B cell (primary cell): ENCODE data around the gene ADAMTS16. TPM values are rescaled to one million over a fixed set of nuclear protein-coding genes. Genes with fewer than 3 reads are reported as not detected.

Experiments
- ATAC-seq: fragments of 200-7000 bp; cut with Tn5 transposase; one replicate; pipeline ENCODE4 v1.10.0; 2021; ENCODE audit warnings: low read depth, mild to moderate bottlenecking, moderate number of reproducible peaks, moderate library complexity
- CTCF ChIA-PET: fragments of 350-600 bp; sonication (Branson Sonifier 250); formaldehyde crosslinking; loops from one replicate; lab custom pipeline; 2021; ENCODE audit warnings: antibody characterized with exemption, inconsistent platforms; lab: Charles Lee
- POLR2A ChIA-PET: fragments of 350-600 bp; sonication (Branson Sonifier 250); formaldehyde crosslinking; loops from one replicate; lab custom pipeline; 2021; ENCODE audit warnings: antibody characterized with exemption; lab: Charles Lee
- DNase-seq: peaks from one replicate; pipeline ENCODE4 v3.0.0; 2013
- H2AFZ ChIP-seq: 2 replicates; pipeline ENCODE4 v1.6.1; 2012; ENCODE audit warnings: mild to moderate bottlenecking, low read depth, low read length; ENCODE audit not compliant: insufficient read depth, poor library complexity, severe bottlenecking
- H3K27ac ChIP-seq, 2 donors: 1 replicate in 1 of 2; 2 replicates in 1 of 2; pipeline ENCODE4 v1.5.1; 2012 to 2013; ENCODE audit warnings: low read length in 2 of 2, mild to moderate bottlenecking in 2 of 2, moderate library complexity in 1 of 2
- H3K27me3 ChIP-seq, 4 experiments: fragments of 200-600 bp in 1 of 4; sonication (generic) in 1 of 4; replicated peaks in 1 of 4; 1 replicate in 2 of 4; 2 replicates in 2 of 4; pipeline versions ENCODE4 v1.6.1 to v1.7.0; 2013 to 2016; ENCODE audit warnings: low read length in 3 of 4, mild to moderate bottlenecking in 2 of 4, mixed read lengths in 1 of 4, moderate library complexity in 1 of 4; ENCODE audit not compliant: insufficient read depth in 4 of 4, control insufficient read depth in 3 of 4; ENCODE audit errors: control extremely low read depth in 1 of 4
- H3K36me3 ChIP-seq, 2 experiments: replicated peaks in 1 of 2; 1 replicate in 1 of 2; 2 replicates in 1 of 2; pipeline versions ENCODE4 v1.6.1 to v1.7.1; 2013; ENCODE audit warnings: low read length in 1 of 2; ENCODE audit not compliant: insufficient read depth in 2 of 2, control insufficient read depth in 1 of 2; ENCODE audit errors: control extremely low read depth in 1 of 2, extremely low read depth in 1 of 2
- H3K4me1 ChIP-seq, 2 donors: fragments of 200-600 bp in 1 of 2; sonication (generic) in 1 of 2; 1 replicate in 1 of 2; 2 replicates in 1 of 2; pipeline versions ENCODE4 v1.5.1 to v1.6.1; 2013 to 2017; ENCODE audit warnings: low read length in 2 of 2; ENCODE audit not compliant: control insufficient read depth in 2 of 2, insufficient read depth in 2 of 2
- H3K4me2 ChIP-seq: replicated peaks from 2 replicates; pipeline ENCODE3; 2012; ENCODE audit warnings: mild to moderate bottlenecking, low read depth, low read length; ENCODE audit not compliant: poor library complexity, severe bottlenecking
- H3K4me3 ChIP-seq, 5 experiments: fragments of 200-600 bp in 1 of 5; sonication (generic) in 1 of 5; 1 replicate in 3 of 5; 2 replicates in 2 of 5; pipeline versions ENCODE4 v1.5.1 to v1.7.0; 2011 to 2016; ENCODE audit warnings: low read length in 4 of 5, mild to moderate bottlenecking in 4 of 5, low read depth in 2 of 5, control low read depth in 1 of 5, moderate library complexity in 1 of 5; ENCODE audit not compliant: insufficient read depth in 1 of 5; ENCODE audit errors: control extremely low read depth in 1 of 5, extremely low read depth in 1 of 5
- H3K79me2 ChIP-seq: fragments of 200-600 bp; sonication (generic); one replicate; pipeline ENCODE4 v1.6.0; 2016; ENCODE audit warnings: low read length; ENCODE audit not compliant: control insufficient read depth, insufficient read depth
- H3K9ac ChIP-seq: fragments of 200-600 bp; sonication (generic); 2 replicates; pipeline ENCODE4 v1.6.1; 2017; ENCODE audit warnings: mild to moderate bottlenecking, low read length, moderate library complexity
- H3K9me3 ChIP-seq, 3 donors: one replicate each; pipeline versions ENCODE4 v1.6.1 to v1.7.1; 2013; ENCODE audit warnings: low read length in 2 of 3; ENCODE audit not compliant: control insufficient read depth in 2 of 3, insufficient read depth in 1 of 3; ENCODE audit errors: control extremely low read depth in 1 of 3
- H4K20me1 ChIP-seq: 2 replicates; pipeline ENCODE4 v1.6.0; 2012; ENCODE audit warnings: mild to moderate bottlenecking, low read length; ENCODE audit not compliant: insufficient read depth, control insufficient read depth, poor library complexity, severe bottlenecking
- H3K27ac Mint-ChIP-seq: one replicate; pipeline ENCODE4 v1.8.0; 2021; ENCODE audit warnings: mixed read lengths
- H3K27me3 Mint-ChIP-seq: one replicate; pipeline ENCODE4 v1.8.0; 2021; ENCODE audit warnings: mixed read lengths
- H3K4me1 Mint-ChIP-seq: one replicate; pipeline ENCODE4 v1.8.0; 2021; ENCODE audit warnings: mixed read lengths
- H3K4me3 Mint-ChIP-seq: one replicate; pipeline ENCODE4 v1.8.0; 2021; ENCODE audit warnings: mixed read lengths
- H3K9me3 Mint-ChIP-seq: one replicate; pipeline ENCODE4 v1.8.0; 2022; ENCODE audit warnings: mixed read lengths; ENCODE audit not compliant: insufficient read depth
- EZH2 ChIP-seq: IDR thresholded peaks from 2 replicates; pipeline ENCODE4 v1.6.1; 2012; ENCODE audit warnings: borderline replicate concordance, low read depth, mild to moderate bottlenecking, moderate library complexity, low read length; ENCODE audit not compliant: insufficient read depth, poor library complexity, severe bottlenecking
- WGBS: methylation state at CpG from one replicate; pipeline ENCODE4 v1.1.5; 2013; ENCODE audit warnings: missing lambda C conversion rate; ENCODE audit not compliant: insufficient coverage; 5-methylcytosine and 5-hydroxymethylcytosine counted together
- intact Hi-C: fragments of 100-400 bp; cut with micrococcal nuclease; formaldehyde crosslinking; loops from one replicate; pipeline ENCODE4 v1.10.0; 2022
- polyA plus RNA-seq: library from polyadenylated mRNA; depleted of rRNA; stranded (reverse); fragments of >200 nt; gene quantifications from 2 replicates; pipeline ENCODE4 v1.2.3, GENCODE V29; 2012
- total RNA-seq, 2 donors: library from RNA; stranded (reverse); fragments of 120-200 nt in 1 of 2; gene quantifications; 1 replicate in 1 of 2; 2 replicates in 1 of 2; pipeline versions ENCODE4 v1.2.3 to v1.2.4, GENCODE V29; 2013 to 2022
- TF ChIP-seq, protein P1 (sequence below): fragments of 200-600 bp; IDR thresholded peaks from one replicate; pipeline ENCODE4 v1.8.0; 2022; ENCODE audit warnings: antibody characterized with exemption, mild to moderate bottlenecking

The ADAMTS16 gene
- total and polyA plus RNA-seq, 2 donors (not counting 1 experiment from before 2014, with no cell fraction given), result not detected

DNA sequence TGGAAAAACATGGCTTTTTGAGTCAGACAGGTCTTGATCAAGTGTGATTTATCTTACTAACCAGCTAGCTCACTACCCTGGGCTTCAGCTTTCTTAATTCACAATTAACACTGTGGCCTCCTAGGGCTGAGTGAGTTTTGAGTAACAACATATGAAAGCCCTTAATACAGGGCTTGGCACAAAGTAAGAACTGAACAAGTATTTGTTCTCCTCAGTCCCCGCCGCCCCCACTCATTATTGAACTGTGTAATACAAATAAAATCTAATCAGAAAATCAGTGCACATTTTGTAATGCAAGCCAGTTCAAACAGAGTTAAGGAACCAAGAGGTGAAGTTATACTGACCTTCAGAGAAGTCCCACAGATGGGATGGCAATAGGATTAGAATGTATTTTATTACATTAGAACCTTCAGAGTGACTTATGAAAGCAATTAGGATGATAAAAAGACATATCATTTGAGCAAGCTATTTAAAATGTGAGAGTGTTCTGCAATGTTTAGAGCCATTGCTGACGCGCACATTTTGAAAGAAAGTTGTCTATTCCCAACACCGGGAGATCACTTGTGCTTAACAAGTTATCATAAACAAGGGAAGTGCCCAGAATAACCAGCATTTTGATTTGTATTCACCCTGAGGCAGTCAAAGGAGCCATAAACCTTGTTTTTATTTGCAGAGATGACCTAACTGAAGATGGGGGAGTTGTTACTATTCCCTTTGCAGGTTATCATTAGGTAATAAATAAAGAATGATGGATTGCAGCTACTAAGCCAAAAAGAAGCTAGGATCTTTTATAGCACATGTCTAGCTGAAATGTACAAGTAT is 19.4 kb downstream of the ADAMTS16 start:
- DNase-seq, result no peak
- Histone ChIP-seq H3K4me3 (no peak overlapping the region), H3K27ac (no peak overlapping the region), H3K9ac (no peak overlapping the region), H3K4me2 (no peak overlapping the region), H4K20me1 (no peaks in the 10 kb centered on the region), H2AFZ (no peak overlapping the region), H3K27me3 (no peaks in the 10 kb centered on the region), H3K9me3 (no peaks in the 10 kb centered on the region), H3K36me3 (no peaks in the 10 kb centered on the region), H3K4me1 (no peaks in the 10 kb centered on the region), H3K79me2 (no peaks in the 10 kb centered on the region)
- Mint-ChIP-seq H3K4me3 (no peak overlapping the region), H3K9me3 (no peaks in the 10 kb centered on the region), H3K4me1 (peaks cover 2% of the 10 kb centered on the region), H3K27me3 (peaks cover 6% of the 10 kb centered on the region), H3K27ac (no peak overlapping the region)
- TF ChIP-seq, protein P1, sequence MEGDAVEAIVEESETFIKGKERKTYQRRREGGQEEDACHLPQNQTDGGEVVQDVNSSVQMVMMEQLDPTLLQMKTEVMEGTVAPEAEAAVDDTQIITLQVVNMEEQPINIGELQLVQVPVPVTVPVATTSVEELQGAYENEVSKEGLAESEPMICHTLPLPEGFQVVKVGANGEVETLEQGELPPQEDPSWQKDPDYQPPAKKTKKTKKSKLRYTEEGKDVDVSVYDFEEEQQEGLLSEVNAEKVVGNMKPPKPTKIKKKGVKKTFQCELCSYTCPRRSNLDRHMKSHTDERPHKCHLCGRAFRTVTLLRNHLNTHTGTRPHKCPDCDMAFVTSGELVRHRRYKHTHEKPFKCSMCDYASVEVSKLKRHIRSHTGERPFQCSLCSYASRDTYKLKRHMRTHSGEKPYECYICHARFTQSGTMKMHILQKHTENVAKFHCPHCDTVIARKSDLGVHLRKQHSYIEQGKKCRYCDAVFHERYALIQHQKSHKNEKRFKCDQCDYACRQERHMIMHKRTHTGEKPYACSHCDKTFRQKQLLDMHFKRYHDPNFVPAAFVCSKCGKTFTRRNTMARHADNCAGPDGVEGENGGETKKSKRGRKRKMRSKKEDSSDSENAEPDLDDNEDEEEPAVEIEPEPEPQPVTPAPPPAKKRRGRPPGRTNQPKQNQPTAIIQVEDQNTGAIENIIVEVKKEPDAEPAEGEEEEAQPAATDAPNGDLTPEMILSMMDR, result no peak
- no peak for TF ChIP-seq EZH2
- WGBS, result 53% methylated on average over 3 of the region's 5 CpGs
- ATAC-seq, result no peak
- intact Hi-C loops, result no loop called here
- POLR2A ChIA-PET, result no interaction called here
- CTCF ChIA-PET, result interaction anchor here (1.2 kb wide), 1 partner anchor 17 kb away, joined by 3 read pairs; no protein-coding TSS in a partner anchor

DNA sequence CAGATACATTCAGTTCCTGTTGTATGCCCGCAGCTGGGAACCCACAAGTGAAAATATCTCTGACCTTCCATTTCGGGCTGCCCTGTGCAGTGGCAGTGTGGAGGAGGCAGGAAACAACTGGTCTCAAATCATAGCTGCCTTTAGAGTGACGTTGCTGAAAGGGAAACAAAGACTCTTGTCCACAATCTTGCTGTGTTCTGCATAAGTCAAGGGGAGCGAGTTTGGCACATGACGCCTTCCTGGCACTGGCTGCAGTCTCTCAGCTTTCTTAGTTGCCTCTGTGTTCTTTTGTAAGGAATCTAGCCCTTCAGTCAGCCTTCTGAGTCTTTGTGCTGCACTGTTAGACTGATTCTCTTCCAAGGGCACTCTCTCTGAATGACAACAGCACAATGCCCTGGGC is 24.0 kb downstream of the ADAMTS16 start:
- no peaks in the 10 kb centered on the region for H3K9me3 ChIP-seq
- ChIA-PET CTCF (no interaction called here), POLR2A (no interaction called here)
- ATAC-seq, result no peak
- H3K4me2 ChIP-seq, result no peak overlapping the region
- H3K4me3 Mint-ChIP-seq, result no peak overlapping the region
- DNase-seq, result no peak
- H3K27me3 Mint-ChIP-seq, result no peaks in the 10 kb centered on the region
- no peaks in the 10 kb centered on the region for H3K4me1 Mint-ChIP-seq
- TF ChIP-seq, protein P1, result no peak
- no peak for TF ChIP-seq EZH2
- no peaks in the 10 kb centered on the region for H3K79me2 ChIP-seq
- no peak overlapping the region for H3K4me3 ChIP-seq
- no peak overlapping the region for H3K27ac ChIP-seq
- H3K27me3 ChIP-seq, result no peaks in the 10 kb centered on the region
- no peak overlapping the region for H3K9ac ChIP-seq
- 27% methylated on average over 5 of the region's 5 CpGs for WGBS
- no peaks in the 10 kb centered on the region for H4K20me1 ChIP-seq
- H3K4me1 ChIP-seq, result no peaks in the 10 kb centered on the region
- no peak overlapping the region for H3K27ac Mint-ChIP-seq
- no peak overlapping the region for H2AFZ ChIP-seq
- no peaks in the 10 kb centered on the region for H3K9me3 Mint-ChIP-seq
- H3K36me3 ChIP-seq, result no peaks in the 10 kb centered on the region
- intact Hi-C loops, result no loop called here
